Panc1 (cell line): ENCODE results near the gene SUPT6H. TPM values are rescaled to one million over a fixed set of nuclear protein-coding genes. Genes with fewer than 3 reads are reported as not detected.
A peak's percentile ranks its signal among the peaks of the same experiment; 100 is the strongest.

Experiments
- ATAC-seq: fragments of 200-7000 bp; cut with Tn5 transposase; 2 replicates; pipeline ENCODE4 v1.9.1; 2020; ENCODE audit warnings: mild to moderate bottlenecking, moderate library complexity
- BruUV-seq: library from RNA; stranded (reverse); fragments of 400-500 nt; replicated peaks from 2 replicates; lab custom pipeline; 2021; lab: Mats Ljungman, UMichigan
- CTCF ChIA-PET: fragments of 300-600 bp; sonication (Branson Sonifier 250); formaldehyde crosslinking; loops from one replicate; lab custom pipeline; 2022; ENCODE audit warnings: antibody characterized with exemption; lab: Charles Lee
- POLR2A ChIA-PET: fragments of 300-600 bp; sonication (Branson Sonifier 250); formaldehyde crosslinking; loops from one replicate; lab custom pipeline; 2022; ENCODE audit warnings: antibody characterized with exemption; lab: Charles Lee
- DNase-seq: peaks from one replicate; pipeline ENCODE4 v3.0.0-alpha.2; 2010; ENCODE audit warnings: low read depth, low spot score
- H3K27ac ChIP-seq: 2 replicates; pipeline ENCODE4 v1.5.1; 2011; ENCODE audit warnings: mild to moderate bottlenecking, low read length, inconsistent platforms
- H3K27me3 ChIP-seq: fragments of 200-500 bp; sonication (Bioruptor generic); 2 replicates; pipeline ENCODE4 v1.6.0; 2014; ENCODE audit warnings: low read length, inconsistent platforms; ENCODE audit not compliant: control insufficient read depth, insufficient read depth
- H3K36me3 ChIP-seq: fragments of 200-500 bp; sonication (Bioruptor generic); 2 replicates; pipeline ENCODE4 v1.5.1; 2014; ENCODE audit warnings: inconsistent platforms, mild to moderate bottlenecking, low read length, moderate library complexity; ENCODE audit not compliant: control insufficient read depth, insufficient read depth
- H3K4me1 ChIP-seq: 2 replicates; pipeline ENCODE4 v1.5.1; 2011; ENCODE audit warnings: inconsistent platforms, mild to moderate bottlenecking, low read length, moderate library complexity; ENCODE audit not compliant: control insufficient read depth, insufficient read depth
- H3K4me3 ChIP-seq, 2 experiments: 2 replicates each; pipeline ENCODE4 v1.5.1; 2011 to 2012; ENCODE audit warnings: low read depth in 2 of 2, low read length in 2 of 2, mild to moderate bottlenecking in 2 of 2, inconsistent platforms in 1 of 2, moderate library complexity in 1 of 2
- H3K9me3 ChIP-seq: fragments of 200-500 bp; sonication (Bioruptor generic); 2 replicates; pipeline ENCODE4 v1.5.1; 2014; ENCODE audit warnings: low read depth, mild to moderate bottlenecking, inconsistent platforms, low read length, moderate library complexity; ENCODE audit not compliant: control insufficient read depth, insufficient read depth
- CTCF ChIP-seq: fragments of 450-650 bp; IDR thresholded peaks from 2 replicates; pipeline ENCODE4 v1.5.1; 2017; ENCODE audit warnings: mild to moderate bottlenecking
- POLR2AphosphoS5 ChIP-seq: IDR thresholded peaks from 2 replicates; pipeline ENCODE4 v1.6.1; 2012; ENCODE audit warnings: mild to moderate bottlenecking, low read depth, low read length, moderate library complexity
- SIN3A ChIP-seq: IDR thresholded peaks from 2 replicates; pipeline ENCODE4 v1.6.1; 2012; ENCODE audit warnings: low read depth, mild to moderate bottlenecking, low read length, moderate library complexity, borderline replicate concordance; ENCODE audit not compliant: insufficient read depth
- TCF7L2 ChIP-seq: IDR thresholded peaks from 2 replicates; pipeline ENCODE4 v1.6.1; 2011; ENCODE audit warnings: mild to moderate bottlenecking, low read depth, low read length, inconsistent platforms
- in situ Hi-C: cut with HindIII; loops from 2 replicates; pipeline ENCODE4 v1.10.0; 2016; ENCODE audit warnings: low sequenced_read_pairs, low pct_unique_long_range_greater_than_20kb
- intact Hi-C: fragments of 100-400 bp; cut with micrococcal nuclease; formaldehyde crosslinking; loops from one replicate; pipeline ENCODE4 v1.10.0; 2022; ENCODE audit not compliant: unreplicated experiment
- total RNA-seq: library from RNA; stranded (reverse); gene quantifications from one replicate; pipeline ENCODE4 v1.2.1, GENCODE V29; 2021; ENCODE audit not compliant: unreplicated experiment
- TF ChIP-seq, protein P1 (sequence below), 2 experiments: IDR thresholded peaks; 2 replicates each; pipeline ENCODE4 v1.6.1; 2011 to 2012; ENCODE audit warnings: low read depth in 2 of 2, control low read depth in 1 of 2, low read length in 1 of 2, mild to moderate bottlenecking in 1 of 2, moderate library complexity in 1 of 2; ENCODE audit not compliant: insufficient read depth in 1 of 2

The SUPT6H gene
- total RNA-seq, 1 experiment from 2014 or later: 108 TPM

DNA sequence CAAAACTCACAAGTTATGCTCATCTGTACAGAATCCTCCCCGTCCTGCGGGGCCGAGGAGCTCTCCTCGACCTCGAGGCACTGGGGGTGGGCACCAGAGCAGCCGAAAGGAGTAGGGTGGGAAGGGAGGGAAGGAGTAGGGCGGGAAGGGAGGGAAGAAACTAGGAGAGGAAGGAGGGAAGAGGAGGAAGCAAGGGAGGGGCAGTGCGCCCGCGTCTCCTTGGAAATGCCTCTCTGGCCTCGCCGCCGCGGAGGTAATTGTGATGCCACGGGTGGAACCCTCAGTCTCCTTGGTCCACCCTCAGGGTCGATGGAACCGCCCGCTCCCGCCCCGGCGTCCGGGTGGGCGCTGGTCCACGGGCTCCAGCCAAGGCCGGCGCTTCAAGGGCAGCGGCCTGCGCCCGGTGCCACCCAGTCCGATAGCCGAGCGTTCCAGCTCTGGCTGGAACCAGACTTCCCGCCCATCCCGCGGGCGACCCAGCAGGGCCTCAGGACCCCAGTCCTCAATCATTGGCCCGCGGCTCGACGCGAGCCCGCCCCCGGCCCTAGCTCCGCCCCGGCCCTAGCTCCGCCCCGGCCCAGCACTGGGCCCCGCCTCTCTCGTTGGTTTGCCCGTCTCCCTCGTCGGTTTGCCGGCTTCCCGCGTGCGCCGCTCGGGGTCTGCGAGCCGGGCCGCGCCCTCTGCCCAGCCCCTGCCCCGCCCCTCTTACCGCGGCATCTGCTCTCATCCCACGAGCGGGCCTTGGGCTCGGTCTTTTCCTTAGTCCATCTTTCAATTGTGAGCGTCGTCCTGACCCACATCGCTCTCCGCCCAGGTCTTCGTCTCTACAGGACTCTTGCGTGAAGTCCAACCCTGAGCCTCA lies 49.1 kb downstream of the SUPT6H start:
- intact Hi-C loops: no loop called here

DNA sequence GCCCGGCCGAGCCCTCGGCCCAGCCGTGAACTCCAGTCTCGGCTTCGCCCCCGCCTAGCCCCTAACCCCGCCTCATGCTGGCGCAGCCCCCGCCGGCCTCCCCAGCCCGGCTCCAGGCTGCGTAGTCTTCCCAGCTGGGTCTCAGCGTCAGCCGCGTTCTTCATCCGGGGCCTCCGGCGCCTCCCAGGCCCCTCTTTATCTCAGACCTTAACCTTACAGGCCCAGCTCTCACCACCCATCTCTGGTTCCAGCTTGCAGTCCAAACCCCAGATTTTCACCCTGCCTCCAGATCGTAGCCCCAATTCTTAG lies 49.7 kb downstream of the SUPT6H start, which contains the start of gene PROCA1:
Gene PROCA1, minus strand, starts transcription at position 166 of the 309 bp plus-strand sequence. CDS start 228 bp downstream, outside the sequence.
- peak; percentile 60 for ATAC-seq
- Histone ChIP-seq H3K36me3 (peaks cover 5% of the 10 kb centered on the region), H3K27ac (peak within 1 kb of the TSS; percentile 96), H3K4me3 (peak within 1 kb of the TSS; percentile 55 to 69), H3K4me1 (peaks cover 29% of the 10 kb centered on the region), H3K27me3 (no peaks in the 10 kb centered on the region), H3K9me3 (no peaks in the 10 kb centered on the region)
- intact Hi-C loops (no loop called here), in situ Hi-C loops (no loop called here)
- no peak for DNase-seq
- CTCF ChIA-PET: interaction anchor here (1.6 kb wide), 1 partner anchor 15 kb away, joined by 8 read pairs; the partner anchor contains the start of gene TLCD1
- TF ChIP-seq TCF7L2: no peak; the same call in 1 of the 2 replicates
- TF ChIP-seq, protein P1, sequence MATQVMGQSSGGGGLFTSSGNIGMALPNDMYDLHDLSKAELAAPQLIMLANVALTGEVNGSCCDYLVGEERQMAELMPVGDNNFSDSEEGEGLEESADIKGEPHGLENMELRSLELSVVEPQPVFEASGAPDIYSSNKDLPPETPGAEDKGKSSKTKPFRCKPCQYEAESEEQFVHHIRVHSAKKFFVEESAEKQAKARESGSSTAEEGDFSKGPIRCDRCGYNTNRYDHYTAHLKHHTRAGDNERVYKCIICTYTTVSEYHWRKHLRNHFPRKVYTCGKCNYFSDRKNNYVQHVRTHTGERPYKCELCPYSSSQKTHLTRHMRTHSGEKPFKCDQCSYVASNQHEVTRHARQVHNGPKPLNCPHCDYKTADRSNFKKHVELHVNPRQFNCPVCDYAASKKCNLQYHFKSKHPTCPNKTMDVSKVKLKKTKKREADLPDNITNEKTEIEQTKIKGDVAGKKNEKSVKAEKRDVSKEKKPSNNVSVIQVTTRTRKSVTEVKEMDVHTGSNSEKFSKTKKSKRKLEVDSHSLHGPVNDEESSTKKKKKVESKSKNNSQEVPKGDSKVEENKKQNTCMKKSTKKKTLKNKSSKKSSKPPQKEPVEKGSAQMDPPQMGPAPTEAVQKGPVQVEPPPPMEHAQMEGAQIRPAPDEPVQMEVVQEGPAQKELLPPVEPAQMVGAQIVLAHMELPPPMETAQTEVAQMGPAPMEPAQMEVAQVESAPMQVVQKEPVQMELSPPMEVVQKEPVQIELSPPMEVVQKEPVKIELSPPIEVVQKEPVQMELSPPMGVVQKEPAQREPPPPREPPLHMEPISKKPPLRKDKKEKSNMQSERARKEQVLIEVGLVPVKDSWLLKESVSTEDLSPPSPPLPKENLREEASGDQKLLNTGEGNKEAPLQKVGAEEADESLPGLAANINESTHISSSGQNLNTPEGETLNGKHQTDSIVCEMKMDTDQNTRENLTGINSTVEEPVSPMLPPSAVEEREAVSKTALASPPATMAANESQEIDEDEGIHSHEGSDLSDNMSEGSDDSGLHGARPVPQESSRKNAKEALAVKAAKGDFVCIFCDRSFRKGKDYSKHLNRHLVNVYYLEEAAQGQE (IDR thresholded peaks at IDR 0.05; ENCODE audit: insufficient read depth in 1 of 2, low read depth in 2 of 2, low read length in 1 of 2): no peak
- BruUV-seq: no TSS peak
- POLR2A ChIA-PET: interaction anchor here (0.6 to 2.5 kb wide), 5 partner anchors 8 to 233 kb away, joined by 3 to 39 read pairs (median 6); partner anchors contain the start of gene RPL23A

More for the DNA sequence above, 49.1 kb downstream of the SUPT6H start:
- POLR2A ChIA-PET: interaction anchor here (0.6 to 2.5 kb wide), 4 partner anchors 9 to 234 kb away, joined by 5 to 39 read pairs (median 6); partner anchors contain the start of gene RPL23A
- Histone ChIP-seq H3K27ac (peak overlapping the region; percentile 96), H3K36me3 (peaks cover 5% of the 10 kb centered on the region), H3K4me1 (peaks cover 24% of the 10 kb centered on the region), H3K27me3 (no peaks in the 10 kb centered on the region), H3K4me3 (peak overlapping the region; percentile 55 to 69), H3K9me3 (no peaks in the 10 kb centered on the region)
- in situ Hi-C loops: no loop called here
- DNase-seq: no peak
- CTCF ChIA-PET: interaction anchor here (1.6 kb wide), 1 partner anchor 16 kb away, joined by 8 read pairs; the partner anchor contains the start of gene TLCD1
- ATAC-seq: peak; percentile 92
- TF ChIP-seq SIN3A: peak; percentile 87; the same call in 1 of the 2 replicates
- TF ChIP-seq, protein P1 (IDR thresholded peaks at IDR 0.05; ENCODE audit: insufficient read depth in 1 of 2, low read depth in 2 of 2, low read length in 1 of 2): no peak
- TF ChIP-seq TCF7L2: peak; percentile 77
- TF ChIP-seq POLR2AphosphoS5: peak; percentile 97
- no peak for TF ChIP-seq CTCF
- no TSS peak for BruUV-seq
